RWPE1 (cell line): ENCODE measurements around the gene SLC25A13.

Experiments
- CTCF ChIA-PET: fragments of 350-600 bp; sonication (Branson Sonifier 250); formaldehyde crosslinking; extraction: SDS; loops from one replicate; lab custom pipeline; 2021; lab: Yijun Ruan, JAX
- POLR2A ChIA-PET: fragments of 400-600 bp; formaldehyde crosslinking; extraction: SDS; loops from one replicate; lab custom pipeline; 2020; ENCODE audit warnings: antibody characterized with exemption; ENCODE audit not compliant: low non-redundant PET; lab: Yijun Ruan, JAX
- DNase-seq: peaks from one replicate; pipeline ENCODE4 v3.0.0; 2012; ENCODE audit warnings: low spot score
- H3K27ac ChIP-seq: fragments of 450-650 bp; 2 replicates; pipeline ENCODE4 v1.5.1; 2017
- TF ChIP-seq, protein P1 (sequence below): fragments of 450-650 bp; conservative IDR thresholded peaks from 2 replicates; pipeline ENCODE4 v1.5.1; 2017; ENCODE audit warnings: low read depth, mild to moderate bottlenecking

SLC25A13 gene

DNA sequence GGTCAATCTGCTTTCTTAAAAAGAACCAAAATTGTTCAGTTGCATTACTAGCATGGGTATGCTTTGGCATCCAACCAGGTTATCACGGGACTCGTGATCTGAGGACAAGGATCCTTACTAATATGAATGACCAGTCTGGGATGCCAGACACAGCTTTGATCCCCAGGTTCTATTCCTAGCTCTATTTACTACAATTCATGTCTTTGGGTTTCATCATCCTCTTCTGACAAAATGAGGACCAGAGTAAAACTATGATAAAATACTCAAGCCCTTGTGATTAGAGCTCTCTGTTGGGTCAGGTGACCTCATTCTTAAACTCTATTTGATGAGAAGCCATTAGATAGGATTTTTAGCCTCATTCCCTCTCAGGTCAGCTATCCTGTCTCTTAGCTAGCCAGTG lies 119.8 kb downstream of the SLC25A13 start:
- CTCF ChIA-PET, result interaction anchor here (0.6 kb wide), 1 partner anchor 126 kb away, joined by 3 read pairs; no protein-coding TSS in a partner anchor
- H3K27ac ChIP-seq, result no peak overlapping the region
- DNase-seq, result no peak
- POLR2A ChIA-PET, result no interaction called here
- TF ChIP-seq, protein P1, sequence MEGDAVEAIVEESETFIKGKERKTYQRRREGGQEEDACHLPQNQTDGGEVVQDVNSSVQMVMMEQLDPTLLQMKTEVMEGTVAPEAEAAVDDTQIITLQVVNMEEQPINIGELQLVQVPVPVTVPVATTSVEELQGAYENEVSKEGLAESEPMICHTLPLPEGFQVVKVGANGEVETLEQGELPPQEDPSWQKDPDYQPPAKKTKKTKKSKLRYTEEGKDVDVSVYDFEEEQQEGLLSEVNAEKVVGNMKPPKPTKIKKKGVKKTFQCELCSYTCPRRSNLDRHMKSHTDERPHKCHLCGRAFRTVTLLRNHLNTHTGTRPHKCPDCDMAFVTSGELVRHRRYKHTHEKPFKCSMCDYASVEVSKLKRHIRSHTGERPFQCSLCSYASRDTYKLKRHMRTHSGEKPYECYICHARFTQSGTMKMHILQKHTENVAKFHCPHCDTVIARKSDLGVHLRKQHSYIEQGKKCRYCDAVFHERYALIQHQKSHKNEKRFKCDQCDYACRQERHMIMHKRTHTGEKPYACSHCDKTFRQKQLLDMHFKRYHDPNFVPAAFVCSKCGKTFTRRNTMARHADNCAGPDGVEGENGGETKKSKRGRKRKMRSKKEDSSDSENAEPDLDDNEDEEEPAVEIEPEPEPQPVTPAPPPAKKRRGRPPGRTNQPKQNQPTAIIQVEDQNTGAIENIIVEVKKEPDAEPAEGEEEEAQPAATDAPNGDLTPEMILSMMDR, result no peak

DNA sequence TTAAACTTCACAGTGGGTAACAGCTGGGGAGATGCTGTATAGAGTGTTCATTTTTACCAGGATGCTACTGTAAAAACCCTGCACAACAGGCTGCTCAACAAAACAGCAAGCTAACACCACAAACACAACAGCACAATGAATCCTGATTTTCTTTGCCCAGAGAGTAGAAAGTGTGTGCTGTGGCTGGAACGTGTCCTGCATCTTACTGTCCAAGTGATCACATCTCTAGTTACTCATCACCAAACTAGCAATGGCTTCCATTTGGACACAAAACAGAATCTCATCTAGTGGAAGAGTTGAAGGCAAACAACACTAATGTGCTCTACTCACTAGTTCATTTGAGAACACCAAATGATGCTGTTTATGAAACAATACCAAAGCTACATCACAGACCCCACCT lies 121.2 kb downstream of the SLC25A13 start:
- H3K27ac ChIP-seq, result no peak overlapping the region
- TF ChIP-seq, protein P1, result no peak
- CTCF ChIA-PET, result no interaction called here
- POLR2A ChIA-PET, result interaction anchor here (0.7 kb wide), 1 partner anchor 183 kb away, joined by 13 read pairs; no protein-coding TSS in a partner anchor
- no peak for DNase-seq

DNA sequence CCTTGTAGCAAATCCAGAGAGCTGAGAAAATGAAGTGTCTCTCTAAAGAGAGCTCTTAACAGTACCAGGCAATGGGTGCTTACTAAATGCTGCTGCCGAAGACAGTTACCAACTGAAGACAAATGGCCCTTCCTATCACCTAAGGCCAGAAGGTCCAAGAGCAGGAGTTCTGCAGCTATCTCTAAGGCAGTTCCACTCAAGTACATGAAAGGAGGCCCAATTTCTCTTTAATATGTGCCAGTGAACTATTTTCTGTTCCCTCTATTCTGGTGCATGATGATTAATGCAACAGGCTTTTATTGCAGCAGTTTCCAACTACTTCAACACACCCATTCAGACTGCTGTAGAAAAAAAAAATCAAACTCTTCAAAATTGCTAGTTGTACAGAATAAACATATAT lies 122.5 kb downstream of the SLC25A13 start:
- TF ChIP-seq, protein P1, result no peak
- ChIA-PET POLR2A (interaction anchor here (0.5 kb wide), 1 partner anchor 10 kb away, joined by 3 read pairs; no protein-coding TSS in a partner anchor), CTCF (interaction anchor here (0.6 kb wide), 1 partner anchor 328 kb away, joined by 3 read pairs; no protein-coding TSS in a partner anchor)
- H3K27ac ChIP-seq, result no peak overlapping the region
- DNase-seq, result no peak

DNA sequence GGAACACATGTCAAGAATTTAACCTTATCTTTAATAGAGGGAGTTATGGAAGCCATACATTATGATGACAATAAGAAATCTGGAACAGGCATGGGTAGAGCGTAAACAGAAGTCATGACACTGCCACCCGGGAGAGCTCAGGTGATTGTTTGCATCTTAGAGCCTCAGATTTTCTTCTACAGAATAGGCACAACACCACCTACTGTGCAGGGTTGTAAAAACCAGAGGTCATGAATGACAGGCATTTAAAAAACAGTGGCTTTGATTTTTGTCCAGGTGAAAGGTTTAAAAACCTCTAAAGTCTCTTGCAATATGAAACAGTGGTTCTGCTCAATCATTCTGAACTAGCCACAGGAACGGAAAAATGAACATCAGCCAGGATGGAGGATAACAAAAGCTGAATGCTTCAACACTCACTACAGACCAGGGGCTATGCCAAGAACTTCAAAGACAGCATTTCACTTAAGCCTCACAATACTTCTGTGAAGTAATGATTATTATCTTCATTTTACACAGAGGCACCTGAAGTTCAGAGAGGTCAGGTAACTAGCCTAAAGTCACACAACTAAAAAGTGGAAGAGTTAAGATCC lies 123.8 kb downstream of the SLC25A13 start:
- no peak for DNase-seq
- ChIA-PET CTCF (no interaction called here), POLR2A (no interaction called here)
- TF ChIP-seq, protein P1, result no peak
- no peak overlapping the region for H3K27ac ChIP-seq

DNA sequence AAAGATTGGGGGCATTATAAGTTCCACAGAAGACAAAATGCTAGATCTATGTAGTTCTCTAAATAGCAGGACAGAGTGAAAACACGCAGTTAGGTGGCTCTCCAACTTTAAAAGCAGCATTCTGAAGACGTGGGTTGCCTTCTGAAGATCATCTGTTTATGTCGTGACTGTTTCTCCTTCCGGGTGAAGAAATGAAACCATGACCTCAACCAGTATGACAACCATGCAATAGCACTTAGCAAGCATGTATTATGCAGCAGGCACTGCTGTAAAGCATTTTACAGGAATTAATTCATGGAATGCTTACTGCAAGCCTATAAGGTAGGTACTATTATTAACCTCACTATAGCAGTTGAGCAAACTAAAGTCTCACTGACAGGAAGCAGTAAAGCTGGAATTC lies 125.2 kb downstream of the SLC25A13 start:
- no peak for DNase-seq
- ChIA-PET POLR2A (no interaction called here), CTCF (no interaction called here)
- no peak overlapping the region for H3K27ac ChIP-seq
- TF ChIP-seq, protein P1, result no peak

DNA sequence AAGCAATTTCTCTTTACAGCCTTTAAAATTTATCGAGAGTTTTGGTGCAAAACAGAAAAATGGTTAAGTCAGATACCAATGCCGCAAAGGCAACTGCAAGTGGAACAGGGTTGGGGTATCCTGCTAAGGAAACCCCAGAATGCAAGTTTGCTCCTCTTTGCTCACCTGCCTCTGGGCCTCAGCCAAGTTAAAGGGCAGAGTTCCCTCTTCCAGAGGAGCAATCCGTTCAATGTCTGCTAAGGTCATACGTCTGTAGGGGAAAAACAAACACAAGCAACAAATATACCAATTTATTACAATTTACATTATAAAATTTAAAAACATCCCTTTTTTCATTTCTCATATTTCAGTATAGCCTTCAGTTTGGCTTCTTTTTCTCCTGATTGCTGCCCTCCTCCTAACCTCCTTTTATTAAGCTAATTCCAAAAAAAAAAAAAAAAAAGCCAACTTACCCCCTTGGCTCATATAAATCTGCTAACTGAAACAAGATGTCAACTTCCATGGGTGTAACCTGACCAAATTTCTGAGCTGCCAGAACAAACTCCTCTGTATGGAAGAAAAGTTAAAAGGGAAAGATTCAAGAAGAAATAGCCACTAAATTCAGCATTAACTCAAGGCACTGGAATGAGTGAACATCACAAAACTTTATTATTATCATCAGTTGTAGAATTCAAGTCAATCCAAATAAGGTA lies 132.6 kb downstream of the SLC25A13 start:
- no peak overlapping the region for H3K27ac ChIP-seq
- no peak for DNase-seq
- ChIA-PET CTCF (interaction anchor here (0.5 kb wide), 1 partner anchor 622 kb away, joined by 4 read pairs; no protein-coding TSS in a partner anchor), POLR2A (no interaction called here)
- TF ChIP-seq, protein P1, result no peak
